H9 (cell line): Measurements from ENCODE around the gene RNF224. TPM values are rescaled to one million over a fixed set of nuclear protein-coding genes. Genes with fewer than 3 reads are reported as not detected.
A peak's percentile ranks its signal among the peaks of the same experiment; 100 is the strongest.

Experiments
- DNase-seq: peaks from one replicate; pipeline ENCODE4 v3.0.0-alpha.2; 2017
- H2AFZ ChIP-seq: one replicate; pipeline ENCODE4 v1.6.1; 2013; ENCODE audit warnings: mild to moderate bottlenecking, low read length, control low read depth, moderate library complexity
- H2AK5ac ChIP-seq: 2 replicates; pipeline ENCODE4 v1.6.1; 2013; ENCODE audit warnings: low read length, control low read depth, mixed read lengths; ENCODE audit not compliant: insufficient read length
- H2BK120ac ChIP-seq: one replicate; pipeline ENCODE4 v1.6.1; 2013; ENCODE audit warnings: low read depth, mild to moderate bottlenecking, low read length, control low read depth, inconsistent platforms; ENCODE audit not compliant: poor library complexity, severe bottlenecking
- H2BK12ac ChIP-seq: 2 replicates; pipeline ENCODE4 v1.6.1; 2013; ENCODE audit warnings: low read length, control low read depth, mixed read lengths, low read depth; ENCODE audit not compliant: insufficient read length
- H2BK15ac ChIP-seq: 2 replicates; pipeline ENCODE4 v1.6.1; 2013; ENCODE audit warnings: low read depth, low read length, control low read depth
- H2BK20ac ChIP-seq: one replicate; pipeline ENCODE4 v1.6.1; 2013; ENCODE audit warnings: low read depth, mild to moderate bottlenecking, low read length, control low read depth, inconsistent platforms; ENCODE audit not compliant: poor library complexity, severe bottlenecking
- H2BK5ac ChIP-seq: 2 replicates; pipeline ENCODE4 v1.6.1; 2013; ENCODE audit warnings: low read length, control low read depth, mixed read lengths; ENCODE audit not compliant: insufficient read length
- H3K14ac ChIP-seq: 2 replicates; pipeline ENCODE4 v1.6.1; 2013; ENCODE audit warnings: low read length, control low read depth; ENCODE audit not compliant: insufficient read depth
- H3K18ac ChIP-seq: 2 replicates; pipeline ENCODE4 v1.6.1; 2013; ENCODE audit warnings: low read depth, mild to moderate bottlenecking, mixed read lengths, low read length, control low read depth; ENCODE audit not compliant: insufficient read length
- H3K23ac ChIP-seq: 2 replicates; pipeline ENCODE4 v1.6.1; 2013; ENCODE audit warnings: low read length, control low read depth, mixed read lengths, low read depth; ENCODE audit not compliant: insufficient read length
- H3K23me2 ChIP-seq: 2 replicates; pipeline ENCODE4 v1.6.1; 2013; ENCODE audit warnings: low read depth, mild to moderate bottlenecking, mixed read lengths, low read length, control low read depth; ENCODE audit not compliant: insufficient read length, poor library complexity, severe bottlenecking
- H3K27ac ChIP-seq: 2 replicates; pipeline ENCODE4 v1.5.1; 2013; ENCODE audit warnings: low read length, control low read depth, mixed read lengths, low read depth; ENCODE audit not compliant: insufficient read length
- H3K27me3 ChIP-seq: 2 replicates; pipeline ENCODE4 v1.6.1; 2013; ENCODE audit warnings: low read length, control low read depth, inconsistent platforms; ENCODE audit not compliant: insufficient read depth
- H3K4ac ChIP-seq: 2 replicates; pipeline ENCODE4 v1.6.1; 2013; ENCODE audit warnings: low read depth, mild to moderate bottlenecking, control low read depth, inconsistent platforms, low read length, moderate library complexity
- H3K4me1 ChIP-seq: 2 replicates; pipeline ENCODE4 v1.6.1; 2013; ENCODE audit warnings: low read length, control low read depth, inconsistent platforms; ENCODE audit not compliant: insufficient read depth
- H3K4me2 ChIP-seq: 2 replicates; pipeline ENCODE4 v1.6.1; 2013; ENCODE audit warnings: low read length, control low read depth, mixed read lengths; ENCODE audit not compliant: insufficient read length, insufficient read depth
- H3K56ac ChIP-seq: 2 replicates; pipeline ENCODE4 v1.6.1; 2013; ENCODE audit warnings: low read depth, mild to moderate bottlenecking, mixed read lengths, low read length, control low read depth; ENCODE audit not compliant: insufficient read length
- H3K79me1 ChIP-seq: 2 replicates; pipeline ENCODE4 v1.6.1; 2013; ENCODE audit warnings: low read depth, mild to moderate bottlenecking, moderate library complexity, low read length, control low read depth, inconsistent platforms; ENCODE audit not compliant: insufficient read depth, poor library complexity, severe bottlenecking
- H3K79me2 ChIP-seq: 2 replicates; pipeline ENCODE4 v1.6.1; 2013; ENCODE audit warnings: low read length, control low read depth, inconsistent platforms; ENCODE audit not compliant: insufficient read depth
- H3K9ac ChIP-seq: 2 replicates; pipeline ENCODE4 v1.6.1; 2013; ENCODE audit warnings: low read length, control low read depth, mixed read lengths; ENCODE audit not compliant: insufficient read length; ENCODE audit errors: extremely low read depth
- H3K9me3 ChIP-seq: one replicate; pipeline ENCODE4 v1.6.1; 2013; ENCODE audit warnings: low read depth, low read length, inconsistent platforms; ENCODE audit not compliant: control insufficient read depth
- H3T11ph ChIP-seq: one replicate; pipeline ENCODE4 v1.6.1; 2013; ENCODE audit warnings: mild to moderate bottlenecking, low read length, control low read depth, inconsistent platforms
- H4K20me1 ChIP-seq: one replicate; pipeline ENCODE4 v1.6.1; 2013; ENCODE audit not compliant: control insufficient read depth, insufficient read length, insufficient read depth
- H4K5ac ChIP-seq: 2 replicates; pipeline ENCODE4 v1.6.1; 2013; ENCODE audit warnings: low read depth, mild to moderate bottlenecking, mixed read lengths, low read length, control low read depth; ENCODE audit not compliant: insufficient read length
- H4K8ac ChIP-seq: replicated peaks from 2 replicates; pipeline ENCODE4 v1.6.1; 2013; ENCODE audit warnings: low read length, control low read depth, mixed read lengths, low read depth; ENCODE audit not compliant: insufficient read length
- H4K91ac ChIP-seq: 2 replicates; pipeline ENCODE4 v1.6.1; 2013; ENCODE audit warnings: low read depth, mild to moderate bottlenecking, moderate library complexity, mixed read lengths, low read length, control low read depth; ENCODE audit not compliant: insufficient read length
- H3K27ac Mint-ChIP-seq, 3 experiments: 2 replicates in 2 of 3; 3 replicates in 1 of 3; pipeline ENCODE4 v1.8.0; 2020 to 2021; ENCODE audit warnings: mixed read lengths in 3 of 3, mild to moderate bottlenecking in 1 of 3, moderate library complexity in 1 of 3
- H3K27me3 Mint-ChIP-seq: 2 replicates; pipeline ENCODE4 v1.8.0; 2021; ENCODE audit warnings: low read depth, mild to moderate bottlenecking, moderate library complexity, mixed read lengths
- H3K36me3 Mint-ChIP-seq, 3 experiments: 2 replicates in 2 of 3; 3 replicates in 1 of 3; pipeline ENCODE4 v1.8.0; 2020 to 2021; ENCODE audit warnings: low read depth in 3 of 3, mixed read lengths in 3 of 3; ENCODE audit not compliant: insufficient read depth in 1 of 3
- H3K4me1 Mint-ChIP-seq, 2 experiments: 2 replicates each; pipeline ENCODE4 v1.8.0; 2020; ENCODE audit warnings: mixed read lengths in 2 of 2
- H3K4me3 Mint-ChIP-seq, 2 experiments: 2 replicates in 1 of 2; 3 replicates in 1 of 2; pipeline ENCODE4 v1.8.0; 2020 to 2021; ENCODE audit warnings: mild to moderate bottlenecking in 2 of 2, mixed read lengths in 2 of 2, moderate library complexity in 1 of 2
- H3K9me3 Mint-ChIP-seq, 2 experiments: 2 replicates in 1 of 2; 3 replicates in 1 of 2; pipeline ENCODE4 v1.8.0; 2020; ENCODE audit warnings: mild to moderate bottlenecking in 2 of 2, mixed read lengths in 2 of 2, moderate library complexity in 1 of 2
- WGBS: extraction: QIAGEN DNeasy Blood & Tissue Kit; methylation state at CpG from one replicate; pipeline ENCODE4 v1.1.7; 2013; ENCODE audit warnings: missing lambda C conversion rate, low lambda C conversion rate, mixed read lengths; ENCODE audit not compliant: insufficient read length; ENCODE audit errors: extremely low coverage; 5-methylcytosine and 5-hydroxymethylcytosine counted together
- total RNA-seq: library from RNA; stranded (reverse); gene quantifications from 2 replicates; pipeline ENCODE4 v1.2.1, GENCODE V29; 2021
- TF ChIP-seq, protein P1 (sequence below): fragments of 200-600 bp; sonication (generic); conservative IDR thresholded peaks from 3 replicates; pipeline ENCODE4 v1.8.0; 2021; ENCODE audit warnings: antibody characterized with exemption, mild to moderate bottlenecking

Gene RNF224
- total RNA-seq, 1 experiment from 2014 or later: 0.15 TPM

DNA sequence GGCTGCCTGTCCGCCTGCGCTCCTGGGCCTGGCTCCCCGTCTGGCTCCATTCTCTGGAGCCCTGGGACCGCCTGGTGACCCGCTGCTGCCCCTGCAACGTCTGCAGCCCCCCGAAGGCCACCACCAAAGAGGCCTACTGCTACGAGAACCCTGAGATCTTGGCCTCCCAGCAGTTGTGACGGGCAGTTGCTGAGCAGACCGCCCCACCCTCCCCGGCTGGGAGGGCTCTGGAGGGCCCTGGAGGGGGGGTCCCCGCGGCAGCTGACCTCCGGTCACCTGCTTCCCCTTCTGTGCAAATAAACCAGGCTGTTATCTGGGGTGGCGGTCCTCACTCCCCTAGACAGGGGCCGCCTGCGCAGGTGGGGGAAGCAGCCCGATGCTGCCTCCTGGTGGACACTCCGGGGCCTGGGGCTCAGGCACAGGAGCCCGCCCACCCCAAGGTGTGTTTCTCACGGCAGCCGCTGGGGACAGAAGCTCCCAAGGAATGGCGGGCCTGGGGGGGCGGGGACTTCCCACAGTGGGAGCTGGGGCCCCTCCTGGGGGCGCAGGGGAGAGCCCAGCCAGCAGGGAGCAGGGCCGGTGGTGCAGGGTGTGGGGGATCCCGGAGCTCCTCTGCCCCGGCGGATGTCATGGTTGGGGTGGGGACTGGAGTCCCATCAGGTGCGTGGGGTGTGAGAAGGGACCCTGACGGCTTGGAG is 9.1 kb downstream of the RNF224 start:
- H3K4me2 ChIP-seq: no peak overlapping the region
- H2BK5ac ChIP-seq: no peak overlapping the region
- Mint-ChIP-seq H3K4me3 (no peak overlapping the region), H3K27me3 (peaks cover 7% of the 10 kb centered on the region), H3K36me3 (peaks cover 3 to 5% (median 4%) of the 10 kb centered on the region in 3 experiments; a peak in 5 of 7 replicates), H3K27ac (no peak overlapping the region), H3K9me3 (no peaks in the 10 kb centered on the region; a peak in 1 of 5 replicates), H3K4me1 (peaks cover 12 to 20% of the 10 kb centered on the region in 2 experiments)
- H3K4ac ChIP-seq: no peak overlapping the region
- no CpG with 5 or more reads among the region's 31 CpGs for WGBS
- no peak overlapping the region for H2AK5ac ChIP-seq
- no peaks in the 10 kb centered on the region for H3K79me1 ChIP-seq
- H4K8ac ChIP-seq: no peak overlapping the region
- no peaks in the 10 kb centered on the region for H3K27me3 ChIP-seq
- H3K79me2 ChIP-seq: no peaks in the 10 kb centered on the region
- H2AFZ ChIP-seq: no peak overlapping the region
- TF ChIP-seq, protein P1, sequence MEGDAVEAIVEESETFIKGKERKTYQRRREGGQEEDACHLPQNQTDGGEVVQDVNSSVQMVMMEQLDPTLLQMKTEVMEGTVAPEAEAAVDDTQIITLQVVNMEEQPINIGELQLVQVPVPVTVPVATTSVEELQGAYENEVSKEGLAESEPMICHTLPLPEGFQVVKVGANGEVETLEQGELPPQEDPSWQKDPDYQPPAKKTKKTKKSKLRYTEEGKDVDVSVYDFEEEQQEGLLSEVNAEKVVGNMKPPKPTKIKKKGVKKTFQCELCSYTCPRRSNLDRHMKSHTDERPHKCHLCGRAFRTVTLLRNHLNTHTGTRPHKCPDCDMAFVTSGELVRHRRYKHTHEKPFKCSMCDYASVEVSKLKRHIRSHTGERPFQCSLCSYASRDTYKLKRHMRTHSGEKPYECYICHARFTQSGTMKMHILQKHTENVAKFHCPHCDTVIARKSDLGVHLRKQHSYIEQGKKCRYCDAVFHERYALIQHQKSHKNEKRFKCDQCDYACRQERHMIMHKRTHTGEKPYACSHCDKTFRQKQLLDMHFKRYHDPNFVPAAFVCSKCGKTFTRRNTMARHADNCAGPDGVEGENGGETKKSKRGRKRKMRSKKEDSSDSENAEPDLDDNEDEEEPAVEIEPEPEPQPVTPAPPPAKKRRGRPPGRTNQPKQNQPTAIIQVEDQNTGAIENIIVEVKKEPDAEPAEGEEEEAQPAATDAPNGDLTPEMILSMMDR: peak; percentile 99
- H3T11ph ChIP-seq: no peak overlapping the region
- H3K4me1 ChIP-seq: peaks cover 3% of the 10 kb centered on the region; the same call in 1 of the 2 replicates
- no peaks in the 10 kb centered on the region for H3K9me3 ChIP-seq
- DNase-seq: peak; percentile 89
- H2BK120ac ChIP-seq: no peak overlapping the region
- no peak overlapping the region for H2BK20ac ChIP-seq
- H4K91ac ChIP-seq: no peak overlapping the region
- H2BK12ac ChIP-seq: no peak overlapping the region
- no peak overlapping the region for H3K18ac ChIP-seq
- no peaks in the 10 kb centered on the region for H4K20me1 ChIP-seq
- no peak overlapping the region for H3K9ac ChIP-seq
- no peak overlapping the region for H2BK15ac ChIP-seq
- H4K5ac ChIP-seq: no peak overlapping the region
- no peak overlapping the region for H3K56ac ChIP-seq
- no peak overlapping the region for H3K27ac ChIP-seq
- no peaks in the 10 kb centered on the region for H3K23me2 ChIP-seq
- no peak overlapping the region for H3K23ac ChIP-seq
- no peak overlapping the region for H3K14ac ChIP-seq
